GM21723 (cell line): ENCODE results near the gene GRIN3B.

ENCODE experiments used
- ATAC-seq: cut with Tn5 transposase; IDR thresholded peaks from one replicate; pipeline ENCODE4 v1.9.1; 2021; ENCODE audit warnings: mild to moderate bottlenecking, moderate library complexity; ENCODE audit not compliant: unreplicated experiment

Gene GRIN3B

GRCh38 chr19:990119-990571 lies 10.1 kb upstream of the GRIN3B start:
- ATAC-seq, result no peak

GRCh38 chr19:990746-991145 lies 9.5 kb upstream of the GRIN3B start:
- ATAC-seq, result no peak

- no peak for ATAC-seq
Measured at GRCh38 chr19:991174-991931, 8.9 kb upstream of the GRIN3B start.

GRCh38 chr19:991932-992669 lies 8.1 kb upstream of the GRIN3B start:
- ATAC-seq, result no peak

GRCh38 chr19:992670-993055 lies 7.6 kb upstream of the GRIN3B start:
- ATAC-seq, result no peak

GRCh38 chr19:993361-993830 lies 6.8 kb upstream of the GRIN3B start:
- ATAC-seq, result no peak

GRCh38 chr19:993831-994393 lies 6.3 kb upstream of the GRIN3B start:
- no peak for ATAC-seq

GRCh38 chr19:994516-994915 lies 5.7 kb upstream of the GRIN3B start:
- no peak for ATAC-seq

GRCh38 chr19:995051-995827 lies 5.0 kb upstream of the GRIN3B start:
- ATAC-seq, result no peak

GRCh38 chr19:996051-996838 lies 4.0 kb upstream of the GRIN3B start:
- ATAC-seq, result no peak

- no peak for ATAC-seq
Measured at GRCh38 chr19:998064-998463, 2.2 kb upstream of the GRIN3B start.

GRCh38 chr19:999379-999719 lies 870 bp upstream of the GRIN3B start:
- no peak for ATAC-seq

- no peak for ATAC-seq
Measured at GRCh38 chr19:1000591-1001537, 645 bp downstream of the GRIN3B start.

- no peak for ATAC-seq
Measured at GRCh38 chr19:1001538-1002166, 1.4 kb downstream of the GRIN3B start.

- no peak for ATAC-seq
Measured at GRCh38 chr19:1002600-1002999, 2.4 kb downstream of the GRIN3B start.

- no peak for ATAC-seq
Measured at GRCh38 chr19:1003283-1003682, 3.1 kb downstream of the GRIN3B start.

GRCh38 chr19:1004204-1004802 lies 4.1 kb downstream of the GRIN3B start:
- ATAC-seq, result no peak
